ENCODE data around the gene KDM6B.

DNA sequence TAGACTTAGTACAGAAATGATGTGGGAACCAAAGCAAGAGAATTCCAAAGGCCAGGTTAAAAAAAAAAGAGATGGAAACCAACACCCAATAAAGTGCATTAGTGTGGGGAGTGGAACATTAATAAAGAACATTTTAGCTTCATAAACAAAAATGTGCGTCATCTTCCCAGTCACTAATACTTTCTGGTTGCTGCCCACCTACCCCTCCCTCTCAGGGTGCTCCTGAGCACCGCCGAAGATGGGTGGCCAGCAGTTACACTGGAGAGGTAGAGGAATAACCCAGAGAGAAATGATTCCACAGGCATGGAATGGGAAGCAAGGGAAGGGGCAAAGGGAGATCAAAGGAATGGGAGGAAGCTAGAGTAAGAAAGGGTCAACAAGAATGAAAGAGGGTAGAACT, 48.6 kb downstream of the KDM6B start:
- TF ChIP-seq ZFX (CRISPR knock-in tag; IDR thresholded peaks at IDR 0.05): no peak
- TF ChIP-seq ZNF449 (CRISPR knock-in tag; IDR thresholded peaks at IDR 0.05): no peak
- TF ChIP-seq ZNF695 (CRISPR knock-in tag; IDR thresholded peaks at IDR 0.05): no peak
- TF ChIP-seq, protein P1, sequence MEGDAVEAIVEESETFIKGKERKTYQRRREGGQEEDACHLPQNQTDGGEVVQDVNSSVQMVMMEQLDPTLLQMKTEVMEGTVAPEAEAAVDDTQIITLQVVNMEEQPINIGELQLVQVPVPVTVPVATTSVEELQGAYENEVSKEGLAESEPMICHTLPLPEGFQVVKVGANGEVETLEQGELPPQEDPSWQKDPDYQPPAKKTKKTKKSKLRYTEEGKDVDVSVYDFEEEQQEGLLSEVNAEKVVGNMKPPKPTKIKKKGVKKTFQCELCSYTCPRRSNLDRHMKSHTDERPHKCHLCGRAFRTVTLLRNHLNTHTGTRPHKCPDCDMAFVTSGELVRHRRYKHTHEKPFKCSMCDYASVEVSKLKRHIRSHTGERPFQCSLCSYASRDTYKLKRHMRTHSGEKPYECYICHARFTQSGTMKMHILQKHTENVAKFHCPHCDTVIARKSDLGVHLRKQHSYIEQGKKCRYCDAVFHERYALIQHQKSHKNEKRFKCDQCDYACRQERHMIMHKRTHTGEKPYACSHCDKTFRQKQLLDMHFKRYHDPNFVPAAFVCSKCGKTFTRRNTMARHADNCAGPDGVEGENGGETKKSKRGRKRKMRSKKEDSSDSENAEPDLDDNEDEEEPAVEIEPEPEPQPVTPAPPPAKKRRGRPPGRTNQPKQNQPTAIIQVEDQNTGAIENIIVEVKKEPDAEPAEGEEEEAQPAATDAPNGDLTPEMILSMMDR (IDR thresholded peaks at IDR 0.05 in 2 of 3, conservative IDR thresholded peaks at IDR 0.05 in 1 of 3; ENCODE audit: insufficient read depth in 2 of 3, low read depth in 1 of 3, low read length in 3 of 3): no peak
- TF ChIP-seq, protein P2, sequence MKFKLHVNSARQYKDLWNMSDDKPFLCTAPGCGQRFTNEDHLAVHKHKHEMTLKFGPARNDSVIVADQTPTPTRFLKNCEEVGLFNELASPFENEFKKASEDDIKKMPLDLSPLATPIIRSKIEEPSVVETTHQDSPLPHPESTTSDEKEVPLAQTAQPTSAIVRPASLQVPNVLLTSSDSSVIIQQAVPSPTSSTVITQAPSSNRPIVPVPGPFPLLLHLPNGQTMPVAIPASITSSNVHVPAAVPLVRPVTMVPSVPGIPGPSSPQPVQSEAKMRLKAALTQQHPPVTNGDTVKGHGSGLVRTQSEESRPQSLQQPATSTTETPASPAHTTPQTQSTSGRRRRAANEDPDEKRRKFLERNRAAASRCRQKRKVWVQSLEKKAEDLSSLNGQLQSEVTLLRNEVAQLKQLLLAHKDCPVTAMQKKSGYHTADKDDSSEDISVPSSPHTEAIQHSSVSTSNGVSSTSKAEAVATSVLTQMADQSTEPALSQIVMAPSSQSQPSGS (CRISPR knock-in tag; IDR thresholded peaks at IDR 0.05): no peak
- TF ChIP-seq, protein P3, sequence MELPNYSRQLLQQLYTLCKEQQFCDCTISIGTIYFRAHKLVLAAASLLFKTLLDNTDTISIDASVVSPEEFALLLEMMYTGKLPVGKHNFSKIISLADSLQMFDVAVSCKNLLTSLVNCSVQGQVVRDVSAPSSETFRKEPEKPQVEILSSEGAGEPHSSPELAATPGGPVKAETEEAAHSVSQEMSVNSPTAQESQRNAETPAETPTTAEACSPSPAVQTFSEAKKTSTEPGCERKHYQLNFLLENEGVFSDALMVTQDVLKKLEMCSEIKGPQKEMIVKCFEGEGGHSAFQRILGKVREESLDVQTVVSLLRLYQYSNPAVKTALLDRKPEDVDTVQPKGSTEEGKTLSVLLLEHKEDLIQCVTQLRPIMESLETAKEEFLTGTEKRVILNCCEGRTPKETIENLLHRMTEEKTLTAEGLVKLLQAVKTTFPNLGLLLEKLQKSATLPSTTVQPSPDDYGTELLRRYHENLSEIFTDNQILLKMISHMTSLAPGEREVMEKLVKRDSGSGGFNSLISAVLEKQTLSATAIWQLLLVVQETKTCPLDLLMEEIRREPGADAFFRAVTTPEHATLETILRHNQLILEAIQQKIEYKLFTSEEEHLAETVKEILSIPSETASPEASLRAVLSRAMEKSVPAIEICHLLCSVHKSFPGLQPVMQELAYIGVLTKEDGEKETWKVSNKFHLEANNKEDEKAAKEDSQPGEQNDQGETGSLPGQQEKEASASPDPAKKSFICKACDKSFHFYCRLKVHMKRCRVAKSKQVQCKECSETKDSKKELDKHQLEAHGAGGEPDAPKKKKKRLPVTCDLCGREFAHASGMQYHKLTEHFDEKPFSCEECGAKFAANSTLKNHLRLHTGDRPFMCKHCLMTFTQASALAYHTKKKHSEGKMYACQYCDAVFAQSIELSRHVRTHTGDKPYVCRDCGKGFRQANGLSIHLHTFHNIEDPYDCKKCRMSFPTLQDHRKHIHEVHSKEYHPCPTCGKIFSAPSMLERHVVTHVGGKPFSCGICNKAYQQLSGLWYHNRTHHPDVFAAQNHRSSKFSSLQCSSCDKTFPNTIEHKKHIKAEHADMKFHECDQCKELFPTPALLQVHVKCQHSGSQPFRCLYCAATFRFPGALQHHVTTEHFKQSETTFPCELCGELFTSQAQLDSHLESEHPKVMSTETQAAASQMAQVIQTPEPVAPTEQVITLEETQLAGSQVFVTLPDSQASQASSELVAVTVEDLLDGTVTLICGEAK (IDR thresholded peaks at IDR 0.05): no peak
- TF ChIP-seq, protein P3 (CRISPR knock-in tag; IDR thresholded peaks at IDR 0.05): no peak
- TF ChIP-seq ZFP36 (IDR thresholded peaks at IDR 0.05; ENCODE audit: low read depth, low read length, partially characterized antibody): no peak
- TF ChIP-seq POLR2A (conservative IDR thresholded peaks at IDR 0.05): no peak
- TF ChIP-seq CBX8 (IDR thresholded peaks at IDR 0.05; ENCODE audit: borderline replicate concordance, extremely low read depth, low read depth, low read length, poor library complexity, severe bottlenecking): no peak
- no peak for TF ChIP-seq ZBTB1 (CRISPR knock-in tag; IDR thresholded peaks at IDR 0.05; ENCODE audit: borderline replicate concordance, low read depth)

Data from K562 (cell line).